GM03348 (cell line): ENCODE results near the gene NLGN1.
"Not testable (repeated sequence)": the region's sequence is repeated elsewhere in the genome, so short reads cannot be mapped to it uniquely, and the experiment has no call there.

Source experiments
- DNase-seq: peaks from one replicate; pipeline ENCODE4 v3.0.0; 2012; ENCODE audit warnings: low spot score

Gene NLGN1

GRCh38 chr3:174168538-174169254, 771.2 kb downstream of the NLGN1 start:
- DNase-seq: no peak

GRCh38 chr3:174169736-174170135, 772.2 kb downstream of the NLGN1 start:
- DNase-seq: no peak

- DNase-seq: peak; percentile 6
Observed at GRCh38 chr3:174170248-174170647, 772.7 kb downstream of the NLGN1 start.

GRCh38 chr3:174186377-174186989, 788.9 kb downstream of the NLGN1 start:
- no peak for DNase-seq

GRCh38 chr3:174191380-174191779, 793.8 kb downstream of the NLGN1 start:
- no peak for DNase-seq

GRCh38 chr3:174191895-174192294, 794.4 kb downstream of the NLGN1 start:
- DNase-seq: no peak

GRCh38 chr3:174192471-174192870, 794.9 kb downstream of the NLGN1 start:
- no peak for DNase-seq

- peak; percentile 31 for DNase-seq
Observed at GRCh38 chr3:174193604-174194003, 796.1 kb downstream of the NLGN1 start.

- DNase-seq: no peak
Observed at GRCh38 chr3:174197416-174197815, 799.9 kb downstream of the NLGN1 start.

GRCh38 chr3:174198199-174198598, 800.7 kb downstream of the NLGN1 start:
- no peak for DNase-seq

GRCh38 chr3:174199696-174200095, 802.2 kb downstream of the NLGN1 start:
- DNase-seq: peak; percentile 10

GRCh38 chr3:174202116-174202515, 804.6 kb downstream of the NLGN1 start:
- no peak for DNase-seq

- DNase-seq: no peak
Observed at GRCh38 chr3:174202561-174202960, 805.0 kb downstream of the NLGN1 start.

- DNase-seq: no peak
Observed at GRCh38 chr3:174204765-174205164, 807.2 kb downstream of the NLGN1 start.

GRCh38 chr3:174206607-174207192, 809.2 kb downstream of the NLGN1 start:
- DNase-seq: peak; percentile 14

- DNase-seq: no peak
Observed at GRCh38 chr3:174208161-174208560, 810.6 kb downstream of the NLGN1 start.

GRCh38 chr3:174211896-174212295, 814.4 kb downstream of the NLGN1 start:
- DNase-seq: not testable (repeated sequence)

GRCh38 chr3:174215456-174215855, 817.9 kb downstream of the NLGN1 start:
- no peak for DNase-seq

GRCh38 chr3:174216019-174216418, 818.5 kb downstream of the NLGN1 start:
- no peak for DNase-seq

- DNase-seq: no peak
Observed at GRCh38 chr3:174216946-174217718, 819.6 kb downstream of the NLGN1 start.

GRCh38 chr3:174218016-174218415, 820.5 kb downstream of the NLGN1 start:
- no peak for DNase-seq

GRCh38 chr3:174219738-174220137, 822.2 kb downstream of the NLGN1 start:
- no peak for DNase-seq
